ENCODE data around the gene FHL1.

Gene FHL1

GRCh38 chrX:136170139-136170800 lies 22.9 kb downstream of the FHL1 start:
- DNase-seq (ENCODE audit: low read depth), result no peak
- H3K4me3 ChIP-seq (ENCODE audit: low read length), result no peak overlapping the region
- peak; percentile 50 for TF ChIP-seq CTCF (conservative IDR thresholded peaks at IDR 0.05; ENCODE audit: low read depth, low read length)

- DNase-seq (ENCODE audit: low read depth), result no peak
- no peak for TF ChIP-seq CTCF (conservative IDR thresholded peaks at IDR 0.05; ENCODE audit: low read depth, low read length)
- no peak overlapping the region for H3K4me3 ChIP-seq (ENCODE audit: low read length)
Observed at GRCh38 chrX:136171420-136171819, 24.1 kb downstream of the FHL1 start.

GRCh38 chrX:136176399-136176825 lies 29.1 kb downstream of the FHL1 start:
- no peak for TF ChIP-seq CTCF (conservative IDR thresholded peaks at IDR 0.05; ENCODE audit: low read depth, low read length)
- no peak overlapping the region for H3K4me3 ChIP-seq (ENCODE audit: low read length)
- no peak for DNase-seq (ENCODE audit: low read depth)

- no peak for TF ChIP-seq CTCF (conservative IDR thresholded peaks at IDR 0.05; ENCODE audit: low read depth, low read length)
- H3K4me3 ChIP-seq (ENCODE audit: low read length), result no peak overlapping the region
- DNase-seq (ENCODE audit: low read depth), result no peak
Observed at GRCh38 chrX:136179133-136179532, 31.8 kb downstream of the FHL1 start.

GRCh38 chrX:136182414-136182813 lies 35.1 kb downstream of the FHL1 start:
- no peak for DNase-seq (ENCODE audit: low read depth)
- H3K4me3 ChIP-seq (ENCODE audit: low read length), result no peak overlapping the region
- no peak for TF ChIP-seq CTCF (conservative IDR thresholded peaks at IDR 0.05; ENCODE audit: low read depth, low read length)

- TF ChIP-seq CTCF (conservative IDR thresholded peaks at IDR 0.05; ENCODE audit: low read depth, low read length), result no peak
- no peak for DNase-seq (ENCODE audit: low read depth)
- no peak overlapping the region for H3K4me3 ChIP-seq (ENCODE audit: low read length)
Observed at GRCh38 chrX:136183172-136183571, 35.8 kb downstream of the FHL1 start.

- H3K4me3 ChIP-seq (ENCODE audit: low read length), result no peak overlapping the region
- no peak for DNase-seq (ENCODE audit: low read depth)
- no peak for TF ChIP-seq CTCF (conservative IDR thresholded peaks at IDR 0.05; ENCODE audit: low read depth, low read length)
Observed at GRCh38 chrX:136183917-136184316, 36.6 kb downstream of the FHL1 start.
